HG03342 (cell line): ENCODE results near the gene TIMP3.
"Not testable (repeated sequence)": the region's sequence is repeated elsewhere in the genome, so short reads cannot be mapped to it uniquely, and the experiment has no call there.

ENCODE experiments used
- ATAC-seq: cut with Tn5 transposase; IDR thresholded peaks from one replicate; pipeline ENCODE4 v1.9.1; 2021; ENCODE audit warnings: mild to moderate bottlenecking, moderate library complexity; ENCODE audit not compliant: unreplicated experiment

Gene TIMP3

GRCh38 chr22:32801537-32802236 lies at the start of gene TIMP3:
TIMP3 (plus strand) TSS chr22:32801705; CDS start chr22:32802002, 297 bp downstream.
- no peak for ATAC-seq

GRCh38 chr22:32752326-32752725 lies 49.2 kb upstream of the TIMP3 start:
- no peak for ATAC-seq

GRCh38 chr22:32752816-32753520 lies 48.5 kb upstream of the TIMP3 start:
- ATAC-seq: no peak

GRCh38 chr22:32753591-32753990 lies 47.9 kb upstream of the TIMP3 start:
- no peak for ATAC-seq

GRCh38 chr22:32754413-32755041 lies 47.0 kb upstream of the TIMP3 start:
- no peak for ATAC-seq

- not testable (repeated sequence) for ATAC-seq
These were observed 44.3 kb upstream of the TIMP3 start for GRCh38 chr22:32757086-32757762.

GRCh38 chr22:32758866-32759385 lies 42.6 kb upstream of the TIMP3 start:
- ATAC-seq: no peak

- ATAC-seq: no peak
These were observed 41.1 kb upstream of the TIMP3 start for GRCh38 chr22:32760396-32760795.

- ATAC-seq: no peak
These were observed 40.7 kb upstream of the TIMP3 start for GRCh38 chr22:32760815-32761214.

- no peak for ATAC-seq
These were observed 40.1 kb upstream of the TIMP3 start for GRCh38 chr22:32761251-32761903.

GRCh38 chr22:32764330-32765131 lies 37.0 kb upstream of the TIMP3 start:
- ATAC-seq: no peak

- ATAC-seq: no peak
These were observed 36.3 kb upstream of the TIMP3 start for GRCh38 chr22:32765132-32765618.

GRCh38 chr22:32771756-32772155 lies 29.7 kb upstream of the TIMP3 start:
- no peak for ATAC-seq

- ATAC-seq: no peak
These were observed 25.5 kb upstream of the TIMP3 start for GRCh38 chr22:32775957-32776356.

GRCh38 chr22:32776397-32776796 lies 25.1 kb upstream of the TIMP3 start:
- ATAC-seq: no peak

GRCh38 chr22:32776802-32777201 lies 24.7 kb upstream of the TIMP3 start:
- ATAC-seq: no peak

GRCh38 chr22:32777987-32778386 lies 23.5 kb upstream of the TIMP3 start:
- ATAC-seq: no peak

- ATAC-seq: no peak
These were observed 20.7 kb upstream of the TIMP3 start for GRCh38 chr22:32780726-32781310.

- no peak for ATAC-seq
These were observed 19.8 kb upstream of the TIMP3 start for GRCh38 chr22:32781695-32782094.
